ENCODE data around the gene MPND.

DNA sequence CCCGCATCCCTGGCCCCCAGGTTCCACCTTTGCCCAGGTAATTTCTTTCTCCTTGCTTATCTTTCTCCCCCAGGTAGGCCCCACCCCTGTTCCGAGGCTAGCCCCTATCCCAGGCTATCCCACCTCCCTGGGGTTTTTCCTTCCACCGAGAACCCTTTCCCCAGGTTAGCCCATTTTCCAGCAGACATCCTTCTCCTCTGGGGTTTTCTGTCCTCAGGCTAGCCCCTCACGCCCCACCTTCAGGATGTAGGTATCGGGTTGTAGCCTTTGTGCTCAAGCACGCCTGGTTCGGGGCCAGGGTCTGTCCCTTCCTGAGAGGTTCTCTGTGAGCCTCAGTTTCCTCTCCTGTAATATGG, 38.1 kb upstream of the MPND start:
- TF ChIP-seq, protein P1, sequence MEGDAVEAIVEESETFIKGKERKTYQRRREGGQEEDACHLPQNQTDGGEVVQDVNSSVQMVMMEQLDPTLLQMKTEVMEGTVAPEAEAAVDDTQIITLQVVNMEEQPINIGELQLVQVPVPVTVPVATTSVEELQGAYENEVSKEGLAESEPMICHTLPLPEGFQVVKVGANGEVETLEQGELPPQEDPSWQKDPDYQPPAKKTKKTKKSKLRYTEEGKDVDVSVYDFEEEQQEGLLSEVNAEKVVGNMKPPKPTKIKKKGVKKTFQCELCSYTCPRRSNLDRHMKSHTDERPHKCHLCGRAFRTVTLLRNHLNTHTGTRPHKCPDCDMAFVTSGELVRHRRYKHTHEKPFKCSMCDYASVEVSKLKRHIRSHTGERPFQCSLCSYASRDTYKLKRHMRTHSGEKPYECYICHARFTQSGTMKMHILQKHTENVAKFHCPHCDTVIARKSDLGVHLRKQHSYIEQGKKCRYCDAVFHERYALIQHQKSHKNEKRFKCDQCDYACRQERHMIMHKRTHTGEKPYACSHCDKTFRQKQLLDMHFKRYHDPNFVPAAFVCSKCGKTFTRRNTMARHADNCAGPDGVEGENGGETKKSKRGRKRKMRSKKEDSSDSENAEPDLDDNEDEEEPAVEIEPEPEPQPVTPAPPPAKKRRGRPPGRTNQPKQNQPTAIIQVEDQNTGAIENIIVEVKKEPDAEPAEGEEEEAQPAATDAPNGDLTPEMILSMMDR (conservative IDR thresholded peaks at IDR 0.05), result no peak
- TF ChIP-seq ZFX (IDR thresholded peaks at IDR 0.05), result no peak
